ENCODE results near the gene DLGAP4. TPM values are rescaled to one million over a fixed set of nuclear protein-coding genes. Genes with fewer than 3 reads are reported as not detected.

DLGAP4 gene
- polyA plus RNA-seq, 1 donor, result 63.8 TPM

- DNase-seq, result no peak
Observed at GRCh38 chr20:36309643-36310042, 3.5 kb downstream of the DLGAP4 start.

- DNase-seq, result no peak
Observed at GRCh38 chr20:36310215-36310981, 4.3 kb downstream of the DLGAP4 start.

- no peak for DNase-seq
Observed at GRCh38 chr20:36311141-36311853, 5.2 kb downstream of the DLGAP4 start.

GRCh38 chr20:36311854-36312723, 6.0 kb downstream of the DLGAP4 start:
- DNase-seq, result no peak

GRCh38 chr20:36312724-36313441, 6.7 kb downstream of the DLGAP4 start:
- DNase-seq, result no peak

- no peak for DNase-seq
Observed at GRCh38 chr20:36313476-36313875, 7.3 kb downstream of the DLGAP4 start.

- DNase-seq, result no peak
Observed at GRCh38 chr20:36313926-36314325, 7.8 kb downstream of the DLGAP4 start.

GRCh38 chr20:36314734-36315544, 8.8 kb downstream of the DLGAP4 start:
- no peak for DNase-seq

GRCh38 chr20:36315545-36316351, 9.6 kb downstream of the DLGAP4 start:
- no peak for DNase-seq

- no peak for DNase-seq
Observed at GRCh38 chr20:36317675-36318074, 11.5 kb downstream of the DLGAP4 start.

GRCh38 chr20:36318166-36318565, 12.0 kb downstream of the DLGAP4 start:
- no peak for DNase-seq

GRCh38 chr20:36319356-36320260, 13.5 kb downstream of the DLGAP4 start:
- no peak for DNase-seq

- DNase-seq, result no peak
Observed at GRCh38 chr20:36320261-36320897, 14.2 kb downstream of the DLGAP4 start.

GRCh38 chr20:36320898-36321695, 15.0 kb downstream of the DLGAP4 start:
- DNase-seq, result no peak

- DNase-seq, result no peak
Observed at GRCh38 chr20:36322131-36322530, 16.0 kb downstream of the DLGAP4 start.

- no peak for DNase-seq
Observed at GRCh38 chr20:36330091-36330490, 24.0 kb downstream of the DLGAP4 start.

GRCh38 chr20:36331209-36331608, 25.1 kb downstream of the DLGAP4 start:
- no peak for DNase-seq

GRCh38 chr20:36333841-36334240, 27.7 kb downstream of the DLGAP4 start:
- DNase-seq, result no peak

All from hindlimb muscle (tissue), 1 donor.